Mesothelial cell of epicardium (in vitro differentiated cells): ENCODE data around the gene TBC1D14. TPM values are rescaled to one million over a fixed set of nuclear protein-coding genes. Genes with fewer than 3 reads are reported as not detected.

Experiments
- DNase-seq, 2 experiments: peaks; one replicate each; pipeline ENCODE4 v3.0.0; 2021; ENCODE audit warnings: low spot score in 2 of 2; ENCODE audit not compliant: unreplicated experiment in 2 of 2
- H3K27ac Mint-ChIP-seq: 2 replicates; pipeline ENCODE4 v1.8.0; 2021; ENCODE audit warnings: mixed read lengths
- H3K27me3 Mint-ChIP-seq: 2 replicates; pipeline ENCODE4 v1.8.0; 2021; ENCODE audit warnings: low read depth, mixed read lengths
- H3K36me3 Mint-ChIP-seq: 2 replicates; pipeline ENCODE4 v1.8.0; 2021; ENCODE audit warnings: mixed read lengths
- H3K4me1 Mint-ChIP-seq: 2 replicates; pipeline ENCODE4 v1.8.0; 2021; ENCODE audit warnings: mixed read lengths
- H3K4me3 Mint-ChIP-seq: 2 replicates; pipeline ENCODE4 v1.8.0; 2021; ENCODE audit warnings: mild to moderate bottlenecking, moderate library complexity, mixed read lengths
- H3K9me3 Mint-ChIP-seq: 2 replicates; pipeline ENCODE4 v1.8.0; 2021; ENCODE audit warnings: mixed read lengths
- total RNA-seq: library from RNA; stranded (reverse); gene quantifications from 3 replicates; pipeline ENCODE4 v1.2.1, GENCODE V29; 2021
- TF ChIP-seq, protein P1 (sequence below): fragments of 200-600 bp; sonication (generic); IDR thresholded peaks from one replicate; pipeline ENCODE4 v1.5.0; 2021; ENCODE audit warnings: antibody characterized with exemption; ENCODE audit not compliant: unreplicated experiment

The TBC1D14 gene, protein sequence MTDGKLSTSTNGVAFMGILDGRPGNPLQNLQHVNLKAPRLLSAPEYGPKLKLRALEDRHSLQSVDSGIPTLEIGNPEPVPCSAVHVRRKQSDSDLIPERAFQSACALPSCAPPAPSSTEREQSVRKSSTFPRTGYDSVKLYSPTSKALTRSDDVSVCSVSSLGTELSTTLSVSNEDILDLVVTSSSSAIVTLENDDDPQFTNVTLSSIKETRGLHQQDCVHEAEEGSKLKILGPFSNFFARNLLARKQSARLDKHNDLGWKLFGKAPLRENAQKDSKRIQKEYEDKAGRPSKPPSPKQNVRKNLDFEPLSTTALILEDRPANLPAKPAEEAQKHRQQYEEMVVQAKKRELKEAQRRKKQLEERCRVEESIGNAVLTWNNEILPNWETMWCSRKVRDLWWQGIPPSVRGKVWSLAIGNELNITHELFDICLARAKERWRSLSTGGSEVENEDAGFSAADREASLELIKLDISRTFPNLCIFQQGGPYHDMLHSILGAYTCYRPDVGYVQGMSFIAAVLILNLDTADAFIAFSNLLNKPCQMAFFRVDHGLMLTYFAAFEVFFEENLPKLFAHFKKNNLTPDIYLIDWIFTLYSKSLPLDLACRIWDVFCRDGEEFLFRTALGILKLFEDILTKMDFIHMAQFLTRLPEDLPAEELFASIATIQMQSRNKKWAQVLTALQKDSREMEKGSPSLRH
- total RNA-seq: 54.5 to 58.2 TPM (median 56.3 TPM) in 3 replicates

DNA sequence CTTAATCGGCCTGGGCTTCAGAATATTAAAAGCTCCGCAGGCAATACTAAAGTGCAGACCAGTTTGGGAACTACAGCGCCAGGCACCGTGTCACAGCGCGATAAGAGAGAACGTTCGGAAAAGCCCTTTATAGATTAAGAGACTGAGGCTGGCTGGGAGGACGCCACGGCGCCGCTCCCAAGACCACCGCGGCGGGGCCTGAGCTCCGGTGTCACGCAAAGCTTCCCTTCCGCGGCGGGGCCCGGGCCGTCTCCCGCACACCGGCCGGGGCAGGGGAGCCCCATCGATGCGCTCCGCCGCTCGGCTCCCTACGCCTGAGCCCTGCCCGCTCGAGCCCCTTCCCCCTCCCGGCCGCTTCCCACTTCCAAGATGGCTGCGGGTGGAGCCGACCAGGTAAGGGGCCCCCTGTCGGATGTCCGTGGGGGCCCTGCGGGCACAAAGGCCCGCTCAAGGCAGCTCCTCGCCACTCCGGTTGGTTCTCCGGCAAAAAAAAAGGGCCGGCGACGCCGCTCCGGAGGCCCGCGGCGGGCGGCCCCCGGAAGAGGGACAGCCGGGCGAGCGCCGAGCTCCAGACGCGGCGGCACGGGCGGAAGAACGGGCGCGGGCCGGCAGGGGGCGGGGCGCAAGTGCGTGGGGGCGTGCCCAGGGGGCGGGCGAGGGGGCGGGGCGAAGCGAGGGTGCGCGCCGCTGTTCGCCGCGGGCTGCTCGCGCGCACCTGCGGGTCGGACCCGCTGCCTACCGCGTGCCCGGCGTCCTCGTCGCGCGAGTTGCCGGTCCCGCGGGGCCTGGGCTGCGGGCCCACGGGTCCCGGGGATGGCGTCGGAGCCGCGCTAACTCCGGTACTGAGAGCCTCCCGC is at the start of gene TBC1D14:
Gene TBC1D14, plus strand, starts transcription at position 714 of the 857 bp plus-strand sequence. CDS start 13,564 bp downstream, outside the sequence.
- Mint-ChIP-seq H3K27ac (peak within 1 kb of the TSS; percentile 99), H3K4me1 (peaks cover 29% of the 10 kb centered on the region), H3K27me3 (peaks cover 12% of the 10 kb centered on the region), H3K9me3 (no peaks in the 10 kb centered on the region), H3K36me3 (no peaks in the 10 kb centered on the region), H3K4me3 (peak within 1 kb of the TSS; percentile 96)
- TF ChIP-seq, protein P1, sequence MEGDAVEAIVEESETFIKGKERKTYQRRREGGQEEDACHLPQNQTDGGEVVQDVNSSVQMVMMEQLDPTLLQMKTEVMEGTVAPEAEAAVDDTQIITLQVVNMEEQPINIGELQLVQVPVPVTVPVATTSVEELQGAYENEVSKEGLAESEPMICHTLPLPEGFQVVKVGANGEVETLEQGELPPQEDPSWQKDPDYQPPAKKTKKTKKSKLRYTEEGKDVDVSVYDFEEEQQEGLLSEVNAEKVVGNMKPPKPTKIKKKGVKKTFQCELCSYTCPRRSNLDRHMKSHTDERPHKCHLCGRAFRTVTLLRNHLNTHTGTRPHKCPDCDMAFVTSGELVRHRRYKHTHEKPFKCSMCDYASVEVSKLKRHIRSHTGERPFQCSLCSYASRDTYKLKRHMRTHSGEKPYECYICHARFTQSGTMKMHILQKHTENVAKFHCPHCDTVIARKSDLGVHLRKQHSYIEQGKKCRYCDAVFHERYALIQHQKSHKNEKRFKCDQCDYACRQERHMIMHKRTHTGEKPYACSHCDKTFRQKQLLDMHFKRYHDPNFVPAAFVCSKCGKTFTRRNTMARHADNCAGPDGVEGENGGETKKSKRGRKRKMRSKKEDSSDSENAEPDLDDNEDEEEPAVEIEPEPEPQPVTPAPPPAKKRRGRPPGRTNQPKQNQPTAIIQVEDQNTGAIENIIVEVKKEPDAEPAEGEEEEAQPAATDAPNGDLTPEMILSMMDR: no peak
- DNase-seq: peak; percentile 81 to 89

DNA sequence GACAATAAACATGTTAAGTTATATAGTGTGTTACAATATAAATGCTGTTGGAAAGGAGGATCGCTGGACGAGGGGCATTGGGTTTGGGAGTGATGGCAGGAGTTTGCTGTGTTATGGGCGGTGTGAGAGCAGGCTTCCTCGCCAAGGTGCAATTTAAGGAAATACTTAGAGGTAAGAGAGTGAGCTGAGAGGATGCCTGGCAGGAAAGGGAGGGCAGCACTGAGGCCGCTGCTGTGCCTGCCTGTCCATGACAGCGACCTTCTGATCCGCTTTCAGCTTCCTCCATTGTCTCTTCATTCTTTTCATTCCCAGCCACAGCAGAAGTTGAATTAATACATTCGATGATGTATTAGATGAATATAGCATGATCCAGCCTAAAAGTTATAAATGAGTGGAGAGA is 41.2 kb upstream of the TBC1D14 start:
- Mint-ChIP-seq H3K4me3 (no peak overlapping the region), H3K4me1 (no peaks in the 10 kb centered on the region), H3K27me3 (no peaks in the 10 kb centered on the region), H3K27ac (no peak overlapping the region), H3K36me3 (peaks cover 50% of the 10 kb centered on the region), H3K9me3 (no peaks in the 10 kb centered on the region)
- no peak for DNase-seq
- TF ChIP-seq, protein P1: no peak

DNA sequence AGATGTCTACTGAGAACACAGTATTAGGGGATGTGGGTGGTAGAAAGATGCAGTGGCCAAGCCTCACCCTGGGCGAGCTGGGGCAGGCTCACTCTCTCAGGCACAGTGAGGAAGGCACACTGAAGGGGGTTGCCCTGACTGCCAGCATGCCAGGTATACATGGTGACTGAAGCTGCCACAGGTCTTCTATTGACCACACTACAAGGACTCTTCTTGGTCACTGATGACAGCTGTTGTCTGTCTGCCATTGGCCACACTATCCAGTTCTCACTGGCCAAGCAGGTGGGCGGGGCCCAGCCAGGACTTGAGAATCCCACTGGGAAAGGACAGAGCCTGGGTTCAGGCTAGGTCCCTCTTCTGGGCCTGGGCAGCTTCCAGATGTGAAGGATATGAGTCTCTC is 39.7 kb upstream of the TBC1D14 start:
- Mint-ChIP-seq H3K36me3 (peaks cover 41% of the 10 kb centered on the region), H3K27me3 (no peaks in the 10 kb centered on the region), H3K27ac (no peak overlapping the region), H3K9me3 (no peaks in the 10 kb centered on the region), H3K4me1 (no peaks in the 10 kb centered on the region), H3K4me3 (no peak overlapping the region)
- no peak for DNase-seq
- TF ChIP-seq, protein P1: no peak

DNA sequence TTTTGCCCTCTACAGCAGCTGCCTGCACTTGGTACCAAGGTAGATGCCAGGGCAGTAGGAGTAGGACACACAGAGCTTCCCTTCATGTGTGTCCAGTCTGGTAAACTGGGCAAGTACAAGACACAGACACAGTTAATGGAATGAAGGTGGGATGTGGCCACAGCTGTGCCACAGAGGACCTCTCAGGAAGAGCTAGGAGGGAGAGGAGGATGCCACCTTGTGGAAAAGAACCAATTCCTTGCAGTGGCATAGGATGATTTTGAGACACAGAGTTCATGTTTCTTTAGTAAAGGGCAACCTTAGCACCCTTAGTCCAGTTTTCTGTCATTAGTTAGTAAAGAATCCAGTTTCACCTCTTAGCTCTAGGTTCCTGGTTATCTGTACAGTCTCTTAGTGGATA is 36.3 kb upstream of the TBC1D14 start:
- TF ChIP-seq, protein P1: no peak
- no peaks in the 10 kb centered on the region for H3K9me3 Mint-ChIP-seq
- H3K27ac Mint-ChIP-seq: no peak overlapping the region
- DNase-seq: no peak
- H3K27me3 Mint-ChIP-seq: no peaks in the 10 kb centered on the region
- no peak overlapping the region for H3K4me3 Mint-ChIP-seq
- peaks cover 38% of the 10 kb centered on the region for H3K36me3 Mint-ChIP-seq
- no peaks in the 10 kb centered on the region for H3K4me1 Mint-ChIP-seq

DNA sequence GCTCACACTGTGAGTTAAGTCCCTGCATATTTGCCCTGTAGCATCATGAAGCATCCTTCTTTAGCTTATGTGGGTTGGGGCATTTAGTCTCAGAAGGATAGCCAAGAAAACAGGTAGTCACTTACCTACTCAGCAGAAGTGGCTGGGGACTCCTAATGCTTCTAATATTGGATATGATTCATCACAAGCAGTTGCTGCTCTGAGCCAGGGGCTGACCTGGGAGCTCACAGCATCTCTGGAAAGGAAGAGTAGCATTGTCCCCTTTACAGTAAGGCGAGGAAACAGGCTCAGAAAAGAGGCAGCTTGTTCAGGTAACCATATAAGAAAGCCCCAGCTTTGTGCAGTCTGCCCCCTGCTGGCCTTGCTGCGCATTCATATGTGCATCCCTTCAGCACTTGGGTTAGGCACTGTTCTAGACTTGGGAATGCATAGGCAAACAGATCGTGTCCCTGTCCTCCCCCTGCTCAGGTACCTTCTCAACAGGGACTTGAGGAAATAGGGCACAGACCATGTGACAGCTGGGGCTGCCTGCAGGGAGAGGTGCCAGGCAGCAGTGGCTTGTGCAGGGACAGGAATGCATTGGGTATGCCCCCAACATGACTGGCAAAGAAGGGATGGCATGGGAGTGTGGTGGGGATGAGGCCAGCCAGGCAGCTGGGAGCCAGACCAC is 35.7 kb upstream of the TBC1D14 start:
- H3K36me3 Mint-ChIP-seq: peaks cover 39% of the 10 kb centered on the region
- no peak overlapping the region for H3K27ac Mint-ChIP-seq
- DNase-seq: peak in 1 of 2 experiments; percentile 72
- H3K4me3 Mint-ChIP-seq: no peak overlapping the region
- no peaks in the 10 kb centered on the region for H3K9me3 Mint-ChIP-seq
- H3K4me1 Mint-ChIP-seq: no peaks in the 10 kb centered on the region
- TF ChIP-seq, protein P1: peak; percentile 64
- H3K27me3 Mint-ChIP-seq: no peaks in the 10 kb centered on the region
